SU-DHL-6 (cell line): ENCODE measurements around the gene CARD9.

Experiments used
- H2AFZ ChIP-seq: fragments of 200-600 bp; sonication (generic); 2 replicates; pipeline ENCODE4 v1.6.1; 2014; ENCODE audit warnings: low read depth, mild to moderate bottlenecking, moderate library complexity, mixed read lengths, antibody characterized with exemption, low read length; ENCODE audit not compliant: severe bottlenecking
- H3F3A ChIP-seq: fragments of 200-600 bp; shearing (Covaris generic); 2 replicates; pipeline ENCODE4 v1.6.0; 2016; ENCODE audit warnings: antibody characterized with exemption, mild to moderate bottlenecking; ENCODE audit not compliant: insufficient read depth
- H3K27ac ChIP-seq: fragments of 200-600 bp; sonication (generic); 2 replicates; pipeline ENCODE4 v1.5.1; 2016; ENCODE audit warnings: low read depth, mild to moderate bottlenecking, low read length, moderate library complexity, mixed read lengths
- H3K27me3 ChIP-seq: fragments of 200-600 bp; sonication (generic), shearing (Covaris generic); 2 replicates; pipeline ENCODE4 v1.6.0; 2014; ENCODE audit warnings: mild to moderate bottlenecking, low read length
- H3K36me3 ChIP-seq: fragments of 200-600 bp; sonication (generic); 2 replicates; pipeline ENCODE4 v1.6.1; 2014; ENCODE audit warnings: mild to moderate bottlenecking, low read length, mixed read lengths
- H3K4me2 ChIP-seq: fragments of 300-600, 200-600 bp; shearing (Covaris generic), sonication (generic); 2 replicates; pipeline ENCODE4 v1.6.0; 2014; ENCODE audit warnings: low read length, low read depth, mild to moderate bottlenecking; ENCODE audit not compliant: poor library complexity, severe bottlenecking
- H3K4me3 ChIP-seq: fragments of 200-600 bp; sonication (generic); 2 replicates; pipeline ENCODE4 v1.5.1; 2014; ENCODE audit warnings: antibody characterized with exemption, low read length, mild to moderate bottlenecking, mixed read lengths; ENCODE audit not compliant: insufficient read depth, poor library complexity, severe bottlenecking
- H3K79me2 ChIP-seq: fragments of 200-600 bp; sonication (generic); 2 replicates; pipeline ENCODE4 v1.6.1; 2014; ENCODE audit warnings: mild to moderate bottlenecking, low read length, moderate library complexity; ENCODE audit not compliant: insufficient read depth
- H3K9ac ChIP-seq: fragments of 200-600 bp; sonication (generic); 2 replicates; pipeline ENCODE4 v1.7.0; 2014; ENCODE audit warnings: mild to moderate bottlenecking, low read length
- H3K9me2 ChIP-seq: fragments of 200-600 bp; sonication (generic); replicated peaks from 2 replicates; pipeline ENCODE4 v1.6.1; 2014; ENCODE audit warnings: low read length; ENCODE audit not compliant: insufficient read depth
- H3K9me3 ChIP-seq: fragments of 200-600 bp; sonication (generic); 2 replicates; pipeline ENCODE4 v1.6.1; 2014; ENCODE audit warnings: low read length, mixed read lengths; ENCODE audit not compliant: insufficient read depth
- H4K20me1 ChIP-seq: fragments of 200-600 bp; sonication (generic); 2 replicates; pipeline ENCODE4 v1.6.1; 2014; ENCODE audit warnings: low read depth, mild to moderate bottlenecking, antibody characterized with exemption, low read length, moderate library complexity, mixed read lengths
- EZH2phosphoT487 ChIP-seq: fragments of 200-600 bp; sonication (generic), shearing (Covaris generic); conservative IDR thresholded peaks from 2 replicates; pipeline ENCODE4 v1.6.1; 2018; ENCODE audit warnings: mild to moderate bottlenecking, antibody characterized with exemption, low read length, moderate library complexity, mixed read lengths
- TF ChIP-seq, protein P1 (sequence below): fragments of 200-600 bp; sonication (generic); IDR thresholded peaks from one replicate; pipeline ENCODE4 v1.5.1; 2017; ENCODE audit warnings: antibody characterized with exemption, mild to moderate bottlenecking, low read length, moderate library complexity; ENCODE audit not compliant: insufficient read depth, poor library complexity, severe bottlenecking

The CARD9 gene

DNA sequence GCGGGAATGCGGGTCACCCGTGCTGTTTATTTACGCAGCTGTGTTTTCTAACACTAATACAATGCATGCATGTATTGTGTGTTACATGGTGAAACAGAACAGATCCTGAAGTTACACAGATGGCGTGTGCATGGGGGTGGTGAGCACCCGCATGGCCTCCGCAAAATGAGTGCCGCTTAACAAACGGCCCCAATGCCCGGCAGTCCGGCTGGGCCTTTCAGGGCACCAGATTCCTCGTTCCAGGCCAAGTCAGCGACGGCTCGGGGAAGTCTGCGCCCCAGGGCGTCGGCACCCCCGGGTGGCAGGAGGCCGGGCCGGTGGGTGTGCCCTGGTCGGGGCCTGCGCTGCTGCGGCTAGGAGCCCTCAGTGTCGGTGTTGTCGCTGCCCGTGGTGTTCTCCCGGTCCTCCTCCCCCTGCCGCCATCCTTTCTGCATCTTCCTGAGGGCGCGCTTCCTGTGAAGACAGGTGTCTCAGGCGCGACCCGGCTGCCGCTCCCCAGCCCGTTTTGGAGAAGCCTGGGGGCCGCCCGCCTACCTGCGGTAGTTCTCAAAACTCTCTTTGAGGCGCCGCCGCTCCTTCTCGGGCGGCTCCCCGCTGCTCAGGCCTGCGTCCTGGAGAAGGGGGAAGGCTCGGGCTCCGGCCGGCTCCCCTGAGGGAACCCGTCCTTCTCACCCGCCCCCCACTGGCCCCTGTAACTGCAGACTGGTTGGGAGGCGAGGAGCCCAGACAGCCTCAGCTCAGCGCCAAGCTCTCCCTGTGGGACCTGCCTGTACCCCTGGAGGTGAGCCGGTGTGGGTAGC, 9.3 kb downstream of the CARD9 start:
- Histone ChIP-seq H3K4me3 (peak overlapping the region; percentile 26), H3K27me3 (no peaks in the 10 kb centered on the region), H3K9me2 (no peaks in the 10 kb centered on the region), H3K9ac (no peak overlapping the region), H3K4me2 (peak overlapping the region; percentile 65), H2AFZ (no peak overlapping the region), H3F3A (no peaks in the 10 kb centered on the region), H4K20me1 (no peaks in the 10 kb centered on the region), H3K36me3 (no peaks in the 10 kb centered on the region), H3K27ac (no peak overlapping the region), H3K79me2 (no peaks in the 10 kb centered on the region), H3K9me3 (no peaks in the 10 kb centered on the region)
- TF ChIP-seq EZH2phosphoT487 = no peak
- TF ChIP-seq, protein P1, sequence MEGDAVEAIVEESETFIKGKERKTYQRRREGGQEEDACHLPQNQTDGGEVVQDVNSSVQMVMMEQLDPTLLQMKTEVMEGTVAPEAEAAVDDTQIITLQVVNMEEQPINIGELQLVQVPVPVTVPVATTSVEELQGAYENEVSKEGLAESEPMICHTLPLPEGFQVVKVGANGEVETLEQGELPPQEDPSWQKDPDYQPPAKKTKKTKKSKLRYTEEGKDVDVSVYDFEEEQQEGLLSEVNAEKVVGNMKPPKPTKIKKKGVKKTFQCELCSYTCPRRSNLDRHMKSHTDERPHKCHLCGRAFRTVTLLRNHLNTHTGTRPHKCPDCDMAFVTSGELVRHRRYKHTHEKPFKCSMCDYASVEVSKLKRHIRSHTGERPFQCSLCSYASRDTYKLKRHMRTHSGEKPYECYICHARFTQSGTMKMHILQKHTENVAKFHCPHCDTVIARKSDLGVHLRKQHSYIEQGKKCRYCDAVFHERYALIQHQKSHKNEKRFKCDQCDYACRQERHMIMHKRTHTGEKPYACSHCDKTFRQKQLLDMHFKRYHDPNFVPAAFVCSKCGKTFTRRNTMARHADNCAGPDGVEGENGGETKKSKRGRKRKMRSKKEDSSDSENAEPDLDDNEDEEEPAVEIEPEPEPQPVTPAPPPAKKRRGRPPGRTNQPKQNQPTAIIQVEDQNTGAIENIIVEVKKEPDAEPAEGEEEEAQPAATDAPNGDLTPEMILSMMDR = no peak

DNA sequence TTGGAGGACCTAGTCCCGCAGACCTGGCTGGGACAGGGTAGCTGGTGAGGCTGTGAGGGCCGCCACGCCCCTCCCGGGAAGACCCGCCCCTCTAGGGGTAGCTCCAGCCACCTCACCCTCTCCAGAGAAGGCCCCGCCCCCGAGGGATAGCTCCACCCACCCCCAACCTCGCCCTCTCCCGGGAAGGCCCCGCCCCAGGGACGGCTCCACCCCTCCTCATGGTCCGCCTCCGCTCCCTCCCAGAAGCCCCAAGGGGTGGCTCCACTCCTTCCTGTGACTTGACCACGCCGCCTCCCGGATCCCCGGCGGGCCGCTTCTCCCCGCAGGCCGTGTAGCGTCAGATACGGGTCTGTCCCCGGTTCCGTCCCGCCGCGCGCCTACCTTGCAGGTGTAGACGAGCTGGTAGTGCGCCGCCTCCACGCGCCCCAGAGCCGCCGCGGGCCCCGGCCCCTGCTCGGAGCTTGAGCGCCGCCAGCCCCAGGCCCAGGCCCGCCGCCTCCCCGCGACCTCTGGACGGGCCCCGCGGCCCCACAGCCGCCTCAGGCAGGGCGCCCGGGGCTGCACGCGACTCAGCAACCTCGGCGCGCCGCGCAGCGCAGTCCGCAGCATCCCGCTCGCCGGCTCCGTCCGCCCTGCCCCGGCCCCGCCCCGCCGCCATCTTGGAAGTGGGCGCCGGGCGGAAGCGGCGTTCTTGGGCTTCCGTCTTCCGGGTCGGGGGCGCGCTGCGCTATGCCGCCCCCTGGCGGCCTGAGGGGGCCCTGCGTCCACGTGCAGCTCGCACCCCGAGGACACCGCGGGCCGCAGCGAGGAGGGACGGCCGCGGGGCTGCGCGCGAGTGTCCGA, 10.1 kb downstream of the CARD9 start, which contains the start of gene DNLZ:
TSS of gene DNLZ (minus strand) at position 639 of the 843 bp plus-strand sequence. CDS start at position 609, 30 bp downstream.
- Histone ChIP-seq H3K27ac (peak within 1 kb of the TSS; percentile 82), H3K27me3 (no peaks in the 10 kb centered on the region), H3K9me2 (no peaks in the 10 kb centered on the region)

DNA sequence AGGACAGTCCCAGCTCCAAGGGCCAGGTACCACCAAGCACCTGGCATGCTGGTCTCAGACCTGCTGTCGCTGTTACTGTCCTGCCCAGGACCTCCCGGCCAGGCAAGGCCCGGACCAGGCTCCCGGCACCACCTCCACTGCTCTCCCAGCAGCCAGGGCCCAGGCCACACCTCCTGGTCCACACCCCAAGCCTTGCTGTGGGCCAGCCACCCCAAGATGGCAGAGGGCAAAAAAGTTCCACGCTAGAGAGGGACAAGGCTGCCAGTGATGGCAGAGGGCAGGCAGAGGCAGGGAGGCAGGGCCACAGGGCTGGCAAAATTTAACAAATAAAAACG, 11.1 kb downstream of the CARD9 start:
- no peaks in the 10 kb centered on the region for H3K79me2 ChIP-seq
- no peak overlapping the region for H3K27ac ChIP-seq
- H3K9ac ChIP-seq = peak overlapping the region; percentile 6; the same call in 1 of the 2 replicates
- no peaks in the 10 kb centered on the region for H4K20me1 ChIP-seq
- H3F3A ChIP-seq = no peaks in the 10 kb centered on the region
- no peaks in the 10 kb centered on the region for H3K27me3 ChIP-seq
- H3K4me3 ChIP-seq = no peak overlapping the region
- H3K9me3 ChIP-seq = no peaks in the 10 kb centered on the region
- H2AFZ ChIP-seq = no peak overlapping the region
- TF ChIP-seq, protein P1 = no peak
- no peak for TF ChIP-seq EZH2phosphoT487
- peak overlapping the region; percentile 29 for H3K4me2 ChIP-seq
- H3K9me2 ChIP-seq = no peaks in the 10 kb centered on the region
- no peaks in the 10 kb centered on the region for H3K36me3 ChIP-seq

More for the DNA sequence above, 10.1 kb downstream of the CARD9 start, which contains the start of gene DNLZ:
- peak within 1 kb of the TSS; percentile 88 for H3K9ac ChIP-seq
- H3K4me3 ChIP-seq = peak within 1 kb of the TSS; percentile 84
- no peaks in the 10 kb centered on the region for H3K9me3 ChIP-seq
- TF ChIP-seq, protein P1 = peak; percentile 74
- no peak for TF ChIP-seq EZH2phosphoT487
- H3K36me3 ChIP-seq = no peaks in the 10 kb centered on the region
- H4K20me1 ChIP-seq = no peaks in the 10 kb centered on the region
- H3K4me2 ChIP-seq = peak within 1 kb of the TSS; percentile 65
- H3F3A ChIP-seq = no peaks in the 10 kb centered on the region
- no peak within 1 kb of the TSS for H2AFZ ChIP-seq
- no peaks in the 10 kb centered on the region for H3K79me2 ChIP-seq
